Measurements from ENCODE around the gene OR5K4.
"Not testable (repeated sequence)": the region's sequence is repeated elsewhere in the genome, so short reads cannot be mapped to it uniquely, and the experiment has no call there.

OR5K4 gene

GRCh38 chr3:98367464-98368246 is 14.0 kb downstream of the OR5K4 start:
- in situ Hi-C loops (cut with MboI; ENCODE audit: low sequenced_read_pairs): no loop called here

GRCh38 chr3:98371186-98371585 is 17.5 kb downstream of the OR5K4 start:
- in situ Hi-C loops (cut with MboI; ENCODE audit: low sequenced_read_pairs): no loop called here

GRCh38 chr3:98371853-98372252 is 18.2 kb downstream of the OR5K4 start:
- in situ Hi-C loops (cut with MboI; ENCODE audit: low sequenced_read_pairs): no loop called here

- in situ Hi-C loops (cut with MboI; ENCODE audit: low sequenced_read_pairs): no loop called here
Observed at GRCh38 chr3:98372445-98372844, 18.8 kb downstream of the OR5K4 start.

- in situ Hi-C loops (cut with MboI; ENCODE audit: low sequenced_read_pairs): no loop called here
Observed at GRCh38 chr3:98376631-98377030, 23.0 kb downstream of the OR5K4 start.

- in situ Hi-C loops (cut with MboI; ENCODE audit: low sequenced_read_pairs): no loop called here
Observed at GRCh38 chr3:98388147-98388546, 34.5 kb downstream of the OR5K4 start.

- in situ Hi-C loops (cut with MboI; ENCODE audit: low sequenced_read_pairs): no loop called here
Observed at GRCh38 chr3:98390366-98390765, 36.7 kb downstream of the OR5K4 start, which contains the start of gene OR5K3. OR5K3 (plus strand) TSS chr3:98390666; CDS start chr3:98390666, 0 bp downstream.

GRCh38 chr3:98395101-98395500 is 41.4 kb downstream of the OR5K4 start:
- in situ Hi-C loops (cut with MboI; ENCODE audit: low sequenced_read_pairs): no loop called here

GRCh38 chr3:98396482-98396881 is 42.8 kb downstream of the OR5K4 start:
- in situ Hi-C loops (cut with MboI; ENCODE audit: low sequenced_read_pairs): not testable (repeated sequence)

- in situ Hi-C loops (cut with MboI; ENCODE audit: low sequenced_read_pairs): no loop called here
Observed at GRCh38 chr3:98398513-98398912, 44.9 kb downstream of the OR5K4 start.

- in situ Hi-C loops (cut with MboI; ENCODE audit: low sequenced_read_pairs): no loop called here
Observed at GRCh38 chr3:98402507-98402906, 48.9 kb downstream of the OR5K4 start.

GRCh38 chr3:98404010-98404409 is 50.4 kb downstream of the OR5K4 start:
- in situ Hi-C loops (cut with MboI; ENCODE audit: low sequenced_read_pairs): no loop called here
